ENCODE data around the gene YPEL1. TPM values are rescaled to one million over a fixed set of nuclear protein-coding genes. Genes with fewer than 3 reads are reported as not detected.

The YPEL1 gene
- total and polyA plus RNA-seq, 4 donors = 0.83 to 4.8 (median 2.2) TPM

DNA sequence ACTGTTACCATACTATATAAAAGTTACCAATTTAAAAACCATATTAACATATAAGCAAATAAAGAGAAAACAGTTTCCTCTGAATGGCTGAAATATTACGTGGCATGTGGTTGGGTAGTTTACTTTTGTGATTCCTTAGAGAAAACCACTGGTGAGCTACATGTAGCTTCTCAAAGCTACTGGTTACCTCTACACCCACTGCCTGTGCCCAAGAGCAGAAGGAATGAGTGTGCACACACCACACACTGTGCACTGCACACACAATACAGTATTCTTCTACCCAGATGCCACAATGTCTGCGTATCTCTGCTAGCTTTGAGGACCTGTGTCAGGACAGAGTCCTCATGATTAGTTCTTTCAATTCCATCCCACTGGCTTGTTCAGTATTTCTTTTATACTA is 25.5 kb upstream of the YPEL1 start:
- no peak overlapping the region for H3K4me3 ChIP-seq (ENCODE audit: low read depth in 1 of 3, low read length in 3 of 3)
- TF ChIP-seq, protein P1, sequence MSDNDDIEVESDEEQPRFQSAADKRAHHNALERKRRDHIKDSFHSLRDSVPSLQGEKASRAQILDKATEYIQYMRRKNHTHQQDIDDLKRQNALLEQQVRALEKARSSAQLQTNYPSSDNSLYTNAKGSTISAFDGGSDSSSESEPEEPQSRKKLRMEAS (IDR thresholded peaks at IDR 0.05) = no peak
- TF ChIP-seq NR2F2 (IDR thresholded peaks at IDR 0.05) = no peak
- TF ChIP-seq HNF4G (IDR thresholded peaks at IDR 0.05) = no peak
- TF ChIP-seq SP1 (IDR thresholded peaks at IDR 0.05) = no peak
- TF ChIP-seq, protein P2, sequence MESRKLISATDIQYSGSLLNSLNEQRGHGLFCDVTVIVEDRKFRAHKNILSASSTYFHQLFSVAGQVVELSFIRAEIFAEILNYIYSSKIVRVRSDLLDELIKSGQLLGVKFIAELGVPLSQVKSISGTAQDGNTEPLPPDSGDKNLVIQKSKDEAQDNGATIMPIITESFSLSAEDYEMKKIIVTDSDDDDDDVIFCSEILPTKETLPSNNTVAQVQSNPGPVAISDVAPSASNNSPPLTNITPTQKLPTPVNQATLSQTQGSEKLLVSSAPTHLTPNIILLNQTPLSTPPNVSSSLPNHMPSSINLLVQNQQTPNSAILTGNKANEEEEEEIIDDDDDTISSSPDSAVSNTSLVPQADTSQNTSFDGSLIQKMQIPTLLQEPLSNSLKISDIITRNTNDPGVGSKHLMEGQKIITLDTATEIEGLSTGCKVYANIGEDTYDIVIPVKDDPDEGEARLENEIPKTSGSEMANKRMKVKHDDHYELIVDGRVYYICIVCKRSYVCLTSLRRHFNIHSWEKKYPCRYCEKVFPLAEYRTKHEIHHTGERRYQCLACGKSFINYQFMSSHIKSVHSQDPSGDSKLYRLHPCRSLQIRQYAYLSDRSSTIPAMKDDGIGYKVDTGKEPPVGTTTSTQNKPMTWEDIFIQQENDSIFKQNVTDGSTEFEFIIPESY (IDR thresholded peaks at IDR 0.05) = no peak
- TF ChIP-seq TAF1 (conservative IDR thresholded peaks at IDR 0.05) = no peak
- TF ChIP-seq RXRA (IDR thresholded peaks at IDR 0.05) = no peak
- DNase-seq (ENCODE audit: low spot score) = no peak
- peaks cover 6 to 52% (median 23%) of the 10 kb centered on the region in 4 donors for H3K36me3 ChIP-seq (ENCODE audit: control insufficient read depth in 4 of 4, insufficient read depth in 3 of 4, low read depth in 1 of 4, low read length in 3 of 4)
- H3K27me3 ChIP-seq (ENCODE audit: control insufficient read depth in 4 of 4, insufficient read depth in 4 of 4, low read length in 3 of 4) = no peaks in the 10 kb centered on the region
- WGBS = 94% methylated on average over 2 of the region's 2 CpGs
- H3K4me1 ChIP-seq (ENCODE audit: control insufficient read depth in 4 of 4, insufficient read depth in 4 of 4, low read length in 3 of 4) = no peaks in the 10 kb centered on the region
- no peak overlapping the region for H3K9ac ChIP-seq (ENCODE audit: low read depth in 1 of 2, low read length in 2 of 2)
- no peak overlapping the region for H3K27ac ChIP-seq (ENCODE audit: low read depth in 1 of 2, low read length in 2 of 2)
- no peaks in the 10 kb centered on the region for H3K9me3 ChIP-seq (ENCODE audit: control insufficient read depth in 4 of 4, low read length in 3 of 4)

DNA sequence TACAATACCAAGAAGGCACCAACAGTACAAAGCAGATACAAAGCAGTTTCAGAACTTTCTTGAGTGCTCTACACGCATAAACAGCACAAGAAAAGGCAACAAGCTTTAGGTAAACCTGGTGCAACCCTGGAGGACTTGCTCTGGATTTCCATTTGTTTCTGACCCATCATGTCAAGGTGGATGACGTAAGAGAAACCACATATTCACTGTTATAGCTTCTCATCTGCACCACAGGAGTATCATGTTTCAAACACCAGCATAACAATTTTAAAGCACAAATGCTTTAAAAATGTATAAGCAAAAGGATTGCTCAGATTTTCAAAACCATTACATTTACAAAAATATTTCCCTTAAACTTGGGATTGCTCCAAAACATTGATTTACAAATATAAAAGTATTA is 25.0 kb upstream of the YPEL1 start:
- WGBS = 87% methylated on average over 2 of the region's 2 CpGs
- TF ChIP-seq FOXA2 (IDR thresholded peaks at IDR 0.05) (no peak), YY1 (IDR thresholded peaks at IDR 0.05) (no peak), GABPA (IDR thresholded peaks at IDR 0.05 in 1 of 2, conservative IDR thresholded peaks at IDR 0.05 in 1 of 2) (no peak), RXRA (IDR thresholded peaks at IDR 0.05) (no peak), HNF4G (IDR thresholded peaks at IDR 0.05) (no peak), SP1 (IDR thresholded peaks at IDR 0.05) (no peak), FOXA1 (IDR thresholded peaks at IDR 0.05) (no peak), EGR1 (IDR thresholded peaks at IDR 0.05; ENCODE audit: low read depth in 2 of 2) (no peak), RAD21 (IDR thresholded peaks at IDR 0.05) (no peak), NR2F2 (IDR thresholded peaks at IDR 0.05) (no peak), JUND (IDR thresholded peaks at IDR 0.05) (no peak), TAF1 (conservative IDR thresholded peaks at IDR 0.05) (no peak), HNF4A (conservative IDR thresholded peaks at IDR 0.05) (no peak)
- TF ChIP-seq, protein P3, sequence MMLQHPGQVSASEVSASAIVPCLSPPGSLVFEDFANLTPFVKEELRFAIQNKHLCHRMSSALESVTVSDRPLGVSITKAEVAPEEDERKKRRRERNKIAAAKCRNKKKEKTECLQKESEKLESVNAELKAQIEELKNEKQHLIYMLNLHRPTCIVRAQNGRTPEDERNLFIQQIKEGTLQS (IDR thresholded peaks at IDR 0.05) = no peak
- TF ChIP-seq, protein P1 (IDR thresholded peaks at IDR 0.05) = no peak
- TF ChIP-seq, protein P2 (IDR thresholded peaks at IDR 0.05) = no peak
- TF ChIP-seq, protein P4, sequence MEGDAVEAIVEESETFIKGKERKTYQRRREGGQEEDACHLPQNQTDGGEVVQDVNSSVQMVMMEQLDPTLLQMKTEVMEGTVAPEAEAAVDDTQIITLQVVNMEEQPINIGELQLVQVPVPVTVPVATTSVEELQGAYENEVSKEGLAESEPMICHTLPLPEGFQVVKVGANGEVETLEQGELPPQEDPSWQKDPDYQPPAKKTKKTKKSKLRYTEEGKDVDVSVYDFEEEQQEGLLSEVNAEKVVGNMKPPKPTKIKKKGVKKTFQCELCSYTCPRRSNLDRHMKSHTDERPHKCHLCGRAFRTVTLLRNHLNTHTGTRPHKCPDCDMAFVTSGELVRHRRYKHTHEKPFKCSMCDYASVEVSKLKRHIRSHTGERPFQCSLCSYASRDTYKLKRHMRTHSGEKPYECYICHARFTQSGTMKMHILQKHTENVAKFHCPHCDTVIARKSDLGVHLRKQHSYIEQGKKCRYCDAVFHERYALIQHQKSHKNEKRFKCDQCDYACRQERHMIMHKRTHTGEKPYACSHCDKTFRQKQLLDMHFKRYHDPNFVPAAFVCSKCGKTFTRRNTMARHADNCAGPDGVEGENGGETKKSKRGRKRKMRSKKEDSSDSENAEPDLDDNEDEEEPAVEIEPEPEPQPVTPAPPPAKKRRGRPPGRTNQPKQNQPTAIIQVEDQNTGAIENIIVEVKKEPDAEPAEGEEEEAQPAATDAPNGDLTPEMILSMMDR (IDR thresholded peaks at IDR 0.05; ENCODE audit: low read depth, low read length, missing input control) = no peak
- TF ChIP-seq, protein P5, sequence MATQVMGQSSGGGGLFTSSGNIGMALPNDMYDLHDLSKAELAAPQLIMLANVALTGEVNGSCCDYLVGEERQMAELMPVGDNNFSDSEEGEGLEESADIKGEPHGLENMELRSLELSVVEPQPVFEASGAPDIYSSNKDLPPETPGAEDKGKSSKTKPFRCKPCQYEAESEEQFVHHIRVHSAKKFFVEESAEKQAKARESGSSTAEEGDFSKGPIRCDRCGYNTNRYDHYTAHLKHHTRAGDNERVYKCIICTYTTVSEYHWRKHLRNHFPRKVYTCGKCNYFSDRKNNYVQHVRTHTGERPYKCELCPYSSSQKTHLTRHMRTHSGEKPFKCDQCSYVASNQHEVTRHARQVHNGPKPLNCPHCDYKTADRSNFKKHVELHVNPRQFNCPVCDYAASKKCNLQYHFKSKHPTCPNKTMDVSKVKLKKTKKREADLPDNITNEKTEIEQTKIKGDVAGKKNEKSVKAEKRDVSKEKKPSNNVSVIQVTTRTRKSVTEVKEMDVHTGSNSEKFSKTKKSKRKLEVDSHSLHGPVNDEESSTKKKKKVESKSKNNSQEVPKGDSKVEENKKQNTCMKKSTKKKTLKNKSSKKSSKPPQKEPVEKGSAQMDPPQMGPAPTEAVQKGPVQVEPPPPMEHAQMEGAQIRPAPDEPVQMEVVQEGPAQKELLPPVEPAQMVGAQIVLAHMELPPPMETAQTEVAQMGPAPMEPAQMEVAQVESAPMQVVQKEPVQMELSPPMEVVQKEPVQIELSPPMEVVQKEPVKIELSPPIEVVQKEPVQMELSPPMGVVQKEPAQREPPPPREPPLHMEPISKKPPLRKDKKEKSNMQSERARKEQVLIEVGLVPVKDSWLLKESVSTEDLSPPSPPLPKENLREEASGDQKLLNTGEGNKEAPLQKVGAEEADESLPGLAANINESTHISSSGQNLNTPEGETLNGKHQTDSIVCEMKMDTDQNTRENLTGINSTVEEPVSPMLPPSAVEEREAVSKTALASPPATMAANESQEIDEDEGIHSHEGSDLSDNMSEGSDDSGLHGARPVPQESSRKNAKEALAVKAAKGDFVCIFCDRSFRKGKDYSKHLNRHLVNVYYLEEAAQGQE (IDR thresholded peaks at IDR 0.05) = no peak
- Histone ChIP-seq H3K4me1 (ENCODE audit: control insufficient read depth in 4 of 4, insufficient read depth in 4 of 4, low read length in 3 of 4) (no peaks in the 10 kb centered on the region), H3K36me3 (ENCODE audit: control insufficient read depth in 4 of 4, insufficient read depth in 3 of 4, low read depth in 1 of 4, low read length in 3 of 4) (peaks cover 4 to 48% (median 21%) of the 10 kb centered on the region in 4 donors), H3K27ac (ENCODE audit: low read depth in 1 of 2, low read length in 2 of 2) (no peak overlapping the region), H3K9ac (ENCODE audit: low read depth in 1 of 2, low read length in 2 of 2) (no peak overlapping the region), H3K4me3 (ENCODE audit: low read depth in 1 of 3, low read length in 3 of 3) (no peak overlapping the region), H3K27me3 (ENCODE audit: control insufficient read depth in 4 of 4, insufficient read depth in 4 of 4, low read length in 3 of 4) (no peaks in the 10 kb centered on the region), H3K9me3 (ENCODE audit: control insufficient read depth in 4 of 4, low read length in 3 of 4) (no peaks in the 10 kb centered on the region)
- no peak for DNase-seq (ENCODE audit: low spot score)

Data from liver (tissue), 9 donors.